GM21723 (cell line): ENCODE results near the gene ADAMTS9.

Source experiments
- ATAC-seq: cut with Tn5 transposase; IDR thresholded peaks from one replicate; pipeline ENCODE4 v1.9.1; 2021; ENCODE audit warnings: mild to moderate bottlenecking, moderate library complexity; ENCODE audit not compliant: unreplicated experiment

ADAMTS9 gene, protein sequence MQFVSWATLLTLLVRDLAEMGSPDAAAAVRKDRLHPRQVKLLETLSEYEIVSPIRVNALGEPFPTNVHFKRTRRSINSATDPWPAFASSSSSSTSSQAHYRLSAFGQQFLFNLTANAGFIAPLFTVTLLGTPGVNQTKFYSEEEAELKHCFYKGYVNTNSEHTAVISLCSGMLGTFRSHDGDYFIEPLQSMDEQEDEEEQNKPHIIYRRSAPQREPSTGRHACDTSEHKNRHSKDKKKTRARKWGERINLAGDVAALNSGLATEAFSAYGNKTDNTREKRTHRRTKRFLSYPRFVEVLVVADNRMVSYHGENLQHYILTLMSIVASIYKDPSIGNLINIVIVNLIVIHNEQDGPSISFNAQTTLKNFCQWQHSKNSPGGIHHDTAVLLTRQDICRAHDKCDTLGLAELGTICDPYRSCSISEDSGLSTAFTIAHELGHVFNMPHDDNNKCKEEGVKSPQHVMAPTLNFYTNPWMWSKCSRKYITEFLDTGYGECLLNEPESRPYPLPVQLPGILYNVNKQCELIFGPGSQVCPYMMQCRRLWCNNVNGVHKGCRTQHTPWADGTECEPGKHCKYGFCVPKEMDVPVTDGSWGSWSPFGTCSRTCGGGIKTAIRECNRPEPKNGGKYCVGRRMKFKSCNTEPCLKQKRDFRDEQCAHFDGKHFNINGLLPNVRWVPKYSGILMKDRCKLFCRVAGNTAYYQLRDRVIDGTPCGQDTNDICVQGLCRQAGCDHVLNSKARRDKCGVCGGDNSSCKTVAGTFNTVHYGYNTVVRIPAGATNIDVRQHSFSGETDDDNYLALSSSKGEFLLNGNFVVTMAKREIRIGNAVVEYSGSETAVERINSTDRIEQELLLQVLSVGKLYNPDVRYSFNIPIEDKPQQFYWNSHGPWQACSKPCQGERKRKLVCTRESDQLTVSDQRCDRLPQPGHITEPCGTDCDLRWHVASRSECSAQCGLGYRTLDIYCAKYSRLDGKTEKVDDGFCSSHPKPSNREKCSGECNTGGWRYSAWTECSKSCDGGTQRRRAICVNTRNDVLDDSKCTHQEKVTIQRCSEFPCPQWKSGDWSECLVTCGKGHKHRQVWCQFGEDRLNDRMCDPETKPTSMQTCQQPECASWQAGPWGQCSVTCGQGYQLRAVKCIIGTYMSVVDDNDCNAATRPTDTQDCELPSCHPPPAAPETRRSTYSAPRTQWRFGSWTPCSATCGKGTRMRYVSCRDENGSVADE (N-terminal part only)

DNA sequence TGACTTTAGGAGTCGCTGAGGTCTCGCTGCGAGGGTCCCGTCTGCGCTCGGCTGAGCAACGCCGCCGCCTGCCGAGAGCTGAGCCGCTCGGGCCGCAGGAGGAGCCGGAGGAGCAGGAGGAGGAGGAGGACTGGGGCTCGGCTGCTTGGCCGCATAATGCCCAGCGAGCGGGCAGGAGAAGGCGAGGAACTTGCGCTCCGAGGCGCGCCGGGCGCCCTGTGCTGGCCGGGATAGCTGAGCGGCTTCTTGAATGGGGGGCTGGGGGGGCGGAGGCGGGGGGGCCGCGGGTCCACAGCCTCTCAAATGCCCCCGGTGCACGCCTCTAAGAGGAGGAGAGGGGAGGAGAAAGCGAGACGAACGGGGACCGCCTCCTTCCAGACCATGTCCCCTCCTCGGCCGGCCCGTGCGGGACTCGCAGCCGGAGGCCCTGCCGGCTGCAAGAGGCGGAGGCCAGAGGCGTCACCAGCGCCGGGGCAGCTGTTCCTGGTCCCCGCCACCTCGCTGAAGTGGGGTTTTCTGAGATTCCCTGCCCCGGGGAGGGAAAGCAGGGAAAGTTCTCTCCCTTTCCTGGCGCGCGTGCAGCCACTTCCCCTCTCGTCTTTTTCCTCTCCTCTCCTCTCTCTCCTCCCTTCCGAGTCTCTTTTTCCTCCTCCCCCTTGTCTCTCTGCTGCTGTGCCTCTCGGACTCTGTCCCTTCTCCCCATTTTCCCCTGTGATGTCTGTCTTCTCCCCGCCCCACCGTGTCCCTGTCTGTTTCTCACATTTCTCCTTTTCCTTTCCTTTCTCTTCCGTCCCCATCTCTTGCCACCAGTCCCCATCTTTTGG lies at the start of gene ADAMTS9:
Gene ADAMTS9, minus strand, starts transcription at position 220 of the 824 bp plus-strand sequence. CDS start 343 bp downstream, outside the sequence.
- no peak for ATAC-seq

DNA sequence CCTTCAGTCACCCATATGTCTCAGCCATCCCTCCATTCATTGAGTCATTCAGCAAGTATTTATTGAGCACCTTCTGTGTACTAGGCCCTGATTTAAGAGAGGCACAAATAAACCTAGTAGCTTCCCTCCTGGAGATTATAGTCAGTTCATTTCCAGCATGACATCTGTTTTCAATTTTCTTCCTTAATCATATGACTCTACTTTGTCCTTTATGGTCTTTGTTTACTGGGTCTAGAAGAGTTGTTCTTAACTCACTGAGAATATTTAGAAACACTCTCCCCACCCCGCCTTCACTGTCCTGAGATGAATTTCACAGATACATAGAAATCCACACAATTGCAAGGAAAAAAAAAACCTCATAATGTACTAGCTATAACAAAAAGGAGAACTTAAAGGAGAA lies 44.8 kb upstream of the ADAMTS9 start:
- ATAC-seq = no peak

DNA sequence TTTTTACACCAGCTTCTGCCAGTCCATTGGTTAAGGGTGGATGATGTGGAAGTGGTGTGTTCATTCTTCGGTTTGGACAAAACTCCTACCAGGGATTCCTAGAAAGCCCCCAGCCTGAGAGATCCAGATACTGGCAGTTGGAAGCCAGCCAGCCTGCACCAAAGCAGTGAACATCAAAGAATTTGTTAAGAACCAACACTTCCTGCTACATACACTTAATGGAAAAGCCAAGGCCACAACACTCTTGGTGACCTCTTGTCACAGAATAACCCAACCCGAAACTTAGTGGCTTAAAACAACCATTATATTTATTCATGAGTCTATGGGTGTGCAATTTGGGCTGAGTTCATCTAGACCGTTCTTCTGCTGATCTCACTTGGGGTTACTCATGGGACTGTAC lies 42.9 kb upstream of the ADAMTS9 start:
- ATAC-seq = no peak

DNA sequence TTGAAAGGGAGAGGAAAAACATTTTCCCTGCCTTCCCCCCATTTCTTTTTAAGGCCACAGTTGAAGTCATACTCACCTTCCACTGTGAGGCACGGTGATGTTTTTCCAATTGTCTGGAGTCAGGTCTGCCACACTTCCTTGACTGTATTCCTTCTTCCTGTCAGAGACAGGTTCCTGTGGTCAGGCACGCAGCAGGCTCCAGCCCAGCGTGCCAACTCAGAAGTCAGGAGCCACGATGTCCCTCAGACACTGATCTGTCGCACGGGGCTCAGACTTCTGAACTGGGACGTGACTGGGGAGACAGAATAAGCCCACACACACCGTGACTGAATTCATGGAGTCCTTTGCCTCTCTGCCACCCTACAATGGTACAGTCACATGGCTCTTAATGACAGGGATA lies 41.2 kb upstream of the ADAMTS9 start:
- ATAC-seq = no peak

DNA sequence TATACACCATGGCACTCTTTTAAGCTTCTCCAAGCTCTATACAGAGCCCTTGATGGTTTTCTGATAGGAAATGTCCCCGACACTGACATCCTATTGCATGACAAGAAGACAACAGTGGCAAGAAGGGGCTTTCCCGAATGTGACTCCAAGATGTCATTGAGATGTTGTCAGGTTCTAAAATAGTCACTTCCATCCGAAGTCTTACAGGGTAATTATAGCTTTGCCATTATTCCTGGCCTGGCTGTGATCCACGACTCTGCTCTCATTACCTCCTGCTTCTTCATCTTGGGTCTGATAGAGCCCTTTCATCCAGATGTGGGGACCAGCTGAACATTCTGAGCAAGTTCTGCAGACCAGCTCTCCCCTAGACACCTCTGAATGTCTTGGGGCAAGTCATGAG lies 40.6 kb upstream of the ADAMTS9 start:
- ATAC-seq = no peak

DNA sequence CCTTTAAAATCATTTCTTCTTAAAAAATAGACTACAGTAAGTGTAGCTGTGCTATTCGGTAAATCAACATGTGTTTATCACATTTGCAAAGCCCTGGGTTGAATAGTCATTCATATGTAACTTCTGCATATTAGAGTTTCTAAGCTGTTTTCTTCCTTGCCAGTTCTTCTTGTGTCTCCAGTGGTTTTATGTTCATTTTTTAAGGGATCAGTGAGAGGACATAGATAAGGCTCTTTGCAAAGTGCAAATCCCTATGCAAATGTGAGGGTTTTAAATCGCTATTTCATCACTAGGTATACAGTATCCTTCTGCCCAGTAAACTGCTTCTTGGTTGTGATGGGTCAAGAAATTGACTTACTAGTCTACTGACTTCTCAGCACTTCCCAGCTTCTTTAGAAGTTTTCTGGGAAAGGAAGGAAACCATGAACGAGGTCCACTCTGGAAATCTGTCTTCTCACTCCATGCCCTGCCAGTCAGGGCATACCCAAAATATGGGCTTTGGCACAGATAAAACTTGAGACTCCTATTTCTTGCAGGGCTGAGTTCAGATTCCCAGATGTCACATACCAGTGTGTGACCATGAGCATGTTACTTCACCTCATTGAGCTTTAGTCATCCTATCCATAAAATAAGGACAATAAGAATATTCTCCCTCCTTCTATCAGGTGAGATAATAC lies 38.8 kb upstream of the ADAMTS9 start:
- ATAC-seq = no peak

DNA sequence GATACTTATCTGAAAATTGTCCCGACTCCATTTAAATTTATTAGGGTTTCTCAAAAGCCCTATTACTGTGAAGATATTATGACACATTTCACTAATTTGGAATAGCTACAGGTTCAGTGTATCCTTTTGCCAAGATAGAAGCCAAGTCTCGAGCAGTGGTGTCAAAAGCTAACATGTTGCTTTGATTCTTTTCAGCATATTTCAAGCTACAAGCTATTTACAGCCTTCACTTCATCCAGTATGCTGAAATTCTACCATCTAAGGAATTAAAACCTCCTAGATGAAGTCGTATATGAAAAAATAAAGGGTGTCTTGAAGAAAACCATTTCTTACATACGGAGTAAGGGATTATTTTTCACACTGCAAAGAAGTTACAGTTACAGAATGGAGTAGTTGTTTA lies 31.2 kb upstream of the ADAMTS9 start:
- ATAC-seq = no peak

DNA sequence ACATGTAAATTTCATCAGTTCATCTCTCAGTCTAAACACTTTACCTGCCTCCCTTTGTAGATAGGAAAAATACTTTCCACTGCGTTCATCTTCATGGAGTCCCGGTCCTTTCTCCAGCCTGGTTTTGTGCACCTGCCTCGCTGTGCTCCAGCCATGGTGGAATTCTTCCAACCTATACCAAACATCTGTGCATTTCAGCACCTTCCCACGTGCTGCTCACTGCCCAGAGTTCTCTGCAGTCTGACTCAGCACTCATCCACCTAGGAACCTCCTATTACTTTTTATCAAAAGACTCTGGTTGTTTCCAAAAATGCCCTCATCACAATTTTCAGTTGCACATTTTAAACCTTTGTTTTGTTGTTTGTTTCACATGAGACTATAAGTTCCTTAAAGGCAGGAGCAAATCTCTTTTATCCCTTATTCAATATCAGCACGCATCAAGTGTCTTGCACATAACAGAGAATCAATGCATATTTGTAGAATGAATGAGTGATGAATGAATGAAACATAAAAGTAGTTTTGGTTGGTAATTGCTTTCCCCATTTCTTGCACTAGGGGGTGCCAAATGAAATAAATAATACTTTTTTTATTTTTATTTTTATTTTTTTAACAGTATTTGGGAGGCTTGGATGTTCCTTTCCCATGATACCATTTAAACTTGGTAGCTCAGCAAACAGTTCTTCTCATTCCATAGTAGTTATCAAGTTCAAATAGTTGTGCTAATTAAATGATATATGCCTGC lies 30.2 kb upstream of the ADAMTS9 start:
- no peak for ATAC-seq

DNA sequence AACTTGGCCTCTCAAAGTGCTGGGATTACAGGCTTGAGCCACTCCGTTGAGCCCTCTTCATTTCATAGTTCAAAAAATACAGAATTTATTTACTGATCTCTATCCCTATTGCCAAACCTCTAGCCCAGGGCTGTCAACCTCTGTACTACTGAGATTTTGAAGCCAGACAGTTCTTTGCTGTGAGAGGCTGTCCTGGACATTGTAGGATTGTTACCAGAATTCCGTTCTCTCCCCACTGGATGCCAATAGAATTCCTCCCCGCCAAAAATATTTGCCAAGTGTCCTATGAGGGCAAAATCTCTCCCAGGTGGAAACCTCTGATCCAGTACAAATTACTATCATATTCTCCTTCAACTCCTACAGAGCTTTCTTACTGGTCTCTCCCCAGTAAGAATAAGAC lies 29.6 kb upstream of the ADAMTS9 start:
- no peak for ATAC-seq

DNA sequence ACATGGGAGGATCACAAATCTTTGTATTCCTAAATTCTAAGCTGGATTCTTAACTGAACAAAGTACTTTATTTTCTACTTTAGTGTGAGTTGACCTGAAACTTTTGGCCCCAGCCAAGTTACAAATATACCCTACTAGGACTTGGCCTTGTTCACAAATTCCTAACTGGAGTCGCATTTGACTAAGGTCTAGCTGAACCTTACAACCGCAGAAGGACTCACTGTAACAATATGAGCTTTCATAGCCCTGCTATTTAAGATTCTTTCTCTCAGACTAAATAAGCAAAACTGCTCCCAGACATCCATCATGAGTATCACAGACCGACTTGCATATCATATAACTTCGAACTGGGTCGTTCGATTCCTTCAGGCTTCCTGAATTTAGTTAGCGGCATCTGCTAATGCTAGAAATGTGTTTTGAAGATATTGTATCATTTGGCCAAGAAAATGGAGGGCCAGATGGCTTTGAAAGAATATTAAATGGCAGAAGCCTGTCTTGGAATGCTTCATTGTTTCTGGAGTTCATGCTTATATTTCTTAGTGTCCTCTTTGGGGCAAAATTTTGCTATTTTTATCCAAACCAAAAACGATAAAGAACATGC lies 28.4 kb upstream of the ADAMTS9 start:
- no peak for ATAC-seq

DNA sequence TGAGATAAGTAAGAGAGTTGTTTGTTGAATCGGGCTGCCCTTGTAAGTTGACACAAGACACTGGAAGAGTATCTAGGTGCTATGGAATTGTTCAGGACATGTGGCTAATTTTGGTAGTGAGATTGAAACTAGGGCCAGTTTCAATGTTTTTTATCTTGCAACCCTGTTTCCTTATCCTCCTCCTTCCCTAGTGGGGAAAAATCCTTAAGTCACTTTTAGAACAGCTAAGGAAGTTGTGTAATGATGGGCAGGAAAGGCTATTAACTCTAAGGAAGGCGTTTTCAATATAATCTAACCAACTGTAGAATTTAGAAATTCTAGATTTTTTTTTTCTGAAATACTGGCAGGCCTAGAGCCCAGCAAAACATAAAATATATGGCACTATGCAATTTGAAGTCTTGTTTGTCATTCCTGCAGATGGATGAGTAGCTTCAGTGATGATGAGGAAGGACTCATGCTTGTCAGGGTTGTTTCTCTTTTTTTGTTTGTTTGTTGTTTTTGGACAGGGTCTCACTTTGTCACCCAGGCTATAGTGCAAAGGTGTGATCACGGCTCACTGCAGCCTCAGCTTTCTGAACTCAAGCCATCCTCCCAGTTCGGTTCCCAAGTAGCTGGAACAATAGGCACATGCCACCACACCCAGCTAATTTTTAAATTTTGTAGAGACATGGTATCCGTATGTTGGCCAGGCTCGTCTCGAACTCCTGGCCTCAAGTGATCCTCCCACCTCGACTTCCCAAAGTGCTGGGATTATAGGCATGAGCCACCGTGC lies 27.6 kb upstream of the ADAMTS9 start:
- ATAC-seq = no peak

DNA sequence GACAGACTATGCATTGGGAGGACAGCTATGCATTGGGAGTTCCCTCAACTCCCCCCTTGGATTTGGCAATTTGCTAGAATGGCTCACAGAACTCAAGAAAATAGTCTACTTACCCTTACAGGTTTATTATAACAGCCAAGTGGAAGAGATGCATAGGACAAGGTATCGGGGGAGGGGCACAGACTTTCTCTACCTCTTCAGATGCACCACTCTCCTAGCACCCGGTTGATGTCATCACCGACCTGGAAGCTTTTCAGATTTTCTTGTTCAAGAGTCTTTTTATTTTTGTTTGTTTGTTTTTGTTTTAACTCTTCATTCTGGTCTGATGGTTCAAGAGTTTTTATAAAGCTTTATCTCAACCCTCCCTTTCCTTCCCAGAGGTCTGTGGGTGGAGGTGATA lies 20.7 kb upstream of the ADAMTS9 start:
- no peak for ATAC-seq

DNA sequence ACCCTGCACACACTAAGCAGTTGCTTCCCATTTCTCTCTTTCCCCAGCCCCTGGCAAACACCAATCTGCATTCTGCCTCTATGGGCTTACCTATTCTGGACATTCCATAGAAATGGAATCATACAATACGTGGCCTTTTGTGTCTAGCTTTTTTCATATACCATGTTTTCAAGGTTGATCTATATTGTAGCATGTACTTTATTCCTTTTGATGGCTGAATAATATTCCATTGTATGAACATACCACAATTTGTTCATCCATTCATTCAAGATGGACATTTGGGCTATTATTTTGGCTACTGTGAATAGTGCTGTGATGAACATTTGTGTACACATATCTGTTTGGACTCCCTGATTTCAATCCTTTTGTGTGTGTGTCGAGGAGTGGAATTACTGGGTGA lies 18.1 kb upstream of the ADAMTS9 start:
- no peak for ATAC-seq

DNA sequence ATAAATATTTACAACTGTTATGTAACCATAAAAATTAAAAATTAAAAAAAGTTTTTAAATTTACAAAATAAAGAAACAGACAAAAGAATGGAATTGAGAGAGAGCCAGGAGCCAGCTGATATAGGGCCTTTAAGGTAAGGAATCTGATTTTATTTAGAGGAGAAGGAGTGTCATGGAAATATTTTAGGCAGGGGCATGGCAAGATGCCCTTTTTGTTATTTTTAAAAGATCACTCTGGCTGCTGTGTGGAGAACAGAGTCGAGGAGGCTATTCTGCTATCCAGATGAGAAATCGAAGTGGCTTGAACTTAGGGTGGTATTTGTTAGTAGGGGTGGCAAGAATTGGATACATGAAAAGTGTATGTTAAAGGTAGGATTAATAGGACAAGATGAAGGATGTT lies 9.1 kb upstream of the ADAMTS9 start:
- ATAC-seq = no peak

DNA sequence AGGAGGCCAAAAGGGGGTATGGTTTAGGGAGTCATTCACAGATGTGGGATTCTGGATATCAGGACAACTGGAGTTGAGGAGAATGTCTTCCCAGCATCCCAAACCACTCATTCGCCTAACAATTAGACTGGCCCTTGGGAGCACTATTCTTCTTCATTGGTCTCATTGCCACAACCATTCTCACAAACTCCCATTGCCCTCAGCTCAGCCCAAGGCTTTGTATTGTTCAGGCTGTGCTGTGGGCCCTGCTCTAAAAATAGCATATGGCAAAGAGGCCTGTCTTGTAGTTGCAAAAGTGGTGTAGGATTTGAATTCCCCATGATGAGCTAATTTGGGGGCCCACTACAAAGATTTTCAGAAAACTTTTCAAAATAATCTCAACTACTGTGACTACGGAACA lies 6.3 kb upstream of the ADAMTS9 start:
- ATAC-seq = no peak

DNA sequence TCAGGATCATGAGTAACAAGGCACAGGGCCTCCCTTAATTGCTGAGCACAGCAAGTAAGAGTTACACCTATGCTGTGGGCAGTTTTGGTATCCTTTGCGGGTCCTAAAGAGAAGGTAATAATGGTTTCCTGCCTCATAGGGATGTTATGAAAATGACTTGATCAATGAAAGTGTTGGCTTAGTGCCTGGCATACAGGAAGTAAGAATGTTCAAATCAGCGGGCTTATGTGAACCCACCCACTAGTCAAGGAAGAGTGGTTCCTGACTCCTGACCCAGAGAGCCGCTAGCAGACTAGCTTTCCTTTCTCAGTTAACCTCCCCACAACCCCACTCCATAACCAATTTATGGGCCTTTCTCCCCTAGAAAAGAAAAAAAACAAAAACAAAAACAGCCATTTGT lies 5.2 kb upstream of the ADAMTS9 start:
- ATAC-seq = no peak

DNA sequence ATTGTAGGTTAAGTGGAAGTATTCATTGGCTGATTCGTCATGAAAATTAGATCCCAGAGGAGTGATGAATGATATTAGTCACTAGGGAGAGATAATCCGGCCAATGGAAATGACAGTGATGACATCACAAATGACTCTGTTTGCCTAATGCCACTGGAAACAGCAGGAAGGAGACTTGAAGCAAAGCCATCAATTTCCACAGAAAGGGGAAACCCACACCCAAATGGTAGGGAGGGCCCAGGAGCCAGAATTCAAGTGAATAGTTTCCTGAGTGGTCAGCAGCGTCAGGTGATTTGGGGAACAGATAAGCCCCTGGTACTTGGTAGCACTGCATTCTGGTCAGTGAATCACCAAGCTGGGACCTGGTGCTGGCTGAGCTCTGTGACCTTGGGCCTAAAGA lies 3.3 kb upstream of the ADAMTS9 start:
- no peak for ATAC-seq
